HG03469 (cell line): ENCODE results near the gene FBXL13.
"Not testable (repeated sequence)": the region's sequence is repeated elsewhere in the genome, so short reads cannot be mapped to it uniquely, and the experiment has no call there.

Experiments
- ATAC-seq: cut with Tn5 transposase; IDR thresholded peaks from one replicate; pipeline ENCODE4 v1.9.1; 2021; ENCODE audit warnings: mild to moderate bottlenecking, moderate library complexity, moderate number of reproducible peaks; ENCODE audit not compliant: unreplicated experiment

The FBXL13 gene

DNA sequence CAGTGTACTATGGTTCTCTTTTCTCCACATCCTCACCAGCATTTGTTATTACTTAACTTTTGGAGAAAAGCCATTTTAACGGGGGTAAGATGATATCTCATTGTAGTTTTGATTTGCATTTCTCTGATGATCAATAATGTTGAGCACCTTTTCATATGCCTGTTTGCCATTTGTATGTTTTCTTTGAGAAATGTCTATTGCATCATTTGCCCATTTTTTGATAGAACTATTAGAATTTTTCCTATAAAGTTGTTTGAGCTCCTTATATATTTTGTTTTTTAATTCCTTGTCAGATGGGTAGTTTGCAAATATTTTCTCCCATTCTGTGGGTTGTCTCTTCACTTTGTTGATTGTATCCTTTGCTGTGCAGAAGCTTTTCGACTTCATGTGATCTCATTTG is 172.5 kb downstream of the FBXL13 start:
- not testable (repeated sequence) for ATAC-seq

DNA sequence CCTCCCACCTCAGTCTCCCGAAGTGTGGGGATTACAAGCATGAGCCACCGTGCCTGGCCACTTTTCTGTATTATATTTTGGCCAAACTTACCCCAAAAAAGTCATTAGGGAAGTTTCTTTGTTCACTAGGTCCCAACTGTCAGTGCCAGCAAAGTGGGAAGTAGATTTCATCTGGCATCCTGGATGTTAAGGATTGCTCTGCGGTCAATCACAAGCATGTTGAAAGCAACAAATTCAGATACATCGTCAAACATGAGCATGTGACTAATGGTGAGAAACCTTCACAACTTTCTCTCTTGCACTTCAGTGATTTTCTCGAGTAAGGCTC is 176.1 kb downstream of the FBXL13 start:
- ATAC-seq: no peak

DNA sequence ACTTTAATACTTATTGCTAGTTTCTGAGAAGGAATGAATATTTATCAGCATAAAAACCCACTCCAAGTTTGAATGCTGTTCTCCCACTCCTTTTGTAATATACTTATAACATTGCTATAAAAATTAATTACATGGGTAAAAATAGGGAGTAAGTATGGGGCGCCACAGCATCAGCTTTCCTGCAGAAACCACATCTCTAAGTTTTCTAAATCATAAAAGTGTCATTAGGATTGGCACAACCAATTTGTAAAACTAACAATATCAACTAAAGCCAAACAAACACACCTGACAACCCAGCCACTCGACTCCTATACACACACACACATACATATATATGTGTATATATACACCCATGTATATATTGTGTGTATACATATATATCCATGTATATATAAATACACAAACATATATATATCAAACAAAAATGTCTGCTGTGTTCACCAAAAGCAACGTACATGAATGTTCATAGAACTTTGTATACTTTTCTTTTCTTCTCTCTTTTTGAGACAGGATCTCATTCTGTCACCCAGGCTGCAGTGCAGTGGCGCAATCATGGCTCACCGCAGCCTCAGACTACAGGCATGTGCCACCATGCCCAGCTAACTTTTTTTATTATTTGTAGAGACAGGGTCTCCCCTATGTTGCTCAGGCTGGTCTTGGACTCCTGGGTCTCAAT is 176.6 kb downstream of the FBXL13 start:
- no peak for ATAC-seq

DNA sequence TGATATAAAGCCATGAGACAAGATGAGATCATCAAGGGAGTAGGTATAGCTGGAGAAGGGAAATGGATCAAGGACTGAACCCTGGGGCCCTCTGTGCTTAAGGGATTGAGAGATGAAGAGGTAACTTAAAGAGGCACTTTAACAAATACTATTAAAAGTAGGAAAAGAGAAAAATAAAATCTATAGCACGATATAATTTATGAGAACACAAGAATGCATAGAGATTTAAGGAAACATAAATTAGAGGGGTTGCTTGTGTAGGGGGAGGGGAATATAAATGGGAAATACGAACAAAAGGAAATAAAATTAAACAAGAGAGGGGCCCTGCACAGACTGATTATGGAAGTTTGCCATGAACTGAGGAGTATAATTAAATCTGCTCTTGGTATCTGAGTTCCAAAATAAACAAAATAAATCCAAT is 177.4 kb downstream of the FBXL13 start:
- ATAC-seq: no peak

DNA sequence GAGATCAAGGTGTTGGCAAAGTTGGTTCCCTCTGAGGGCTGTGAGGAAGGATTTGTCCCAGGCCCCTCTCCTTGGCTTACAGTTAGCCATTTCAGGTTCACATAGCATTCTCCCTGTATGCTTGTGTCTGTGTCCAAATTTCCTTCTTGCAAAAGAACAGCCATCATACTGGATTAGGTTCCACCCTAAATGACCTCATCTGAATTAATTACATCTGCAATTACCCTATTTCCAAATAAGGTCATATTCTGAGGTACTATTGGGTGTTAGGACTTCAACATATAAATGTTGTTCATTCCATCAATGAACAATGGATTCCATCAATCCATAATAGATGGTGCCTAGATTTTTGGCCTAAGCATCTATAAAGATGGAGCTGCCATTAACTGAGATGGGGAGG is 178.0 kb downstream of the FBXL13 start:
- ATAC-seq: no peak

DNA sequence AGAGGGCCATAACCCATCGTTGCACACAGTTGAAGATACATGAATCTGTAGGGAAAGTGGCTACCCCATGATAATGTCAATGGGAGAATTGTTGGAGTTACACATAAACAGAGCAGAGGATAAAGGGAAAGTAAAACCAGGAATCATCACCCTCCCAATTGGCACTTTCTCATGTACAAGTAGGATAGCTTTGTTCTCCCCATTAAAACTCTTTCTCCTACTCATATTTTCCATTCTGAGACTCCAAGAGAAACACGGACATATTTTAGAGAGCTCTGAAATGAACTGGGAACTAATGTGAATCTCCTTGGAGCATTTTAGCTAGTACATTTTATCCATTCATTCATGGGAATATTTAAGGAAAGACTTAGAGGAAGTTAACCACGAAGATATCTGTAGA is 179.0 kb downstream of the FBXL13 start:
- ATAC-seq: no peak

DNA sequence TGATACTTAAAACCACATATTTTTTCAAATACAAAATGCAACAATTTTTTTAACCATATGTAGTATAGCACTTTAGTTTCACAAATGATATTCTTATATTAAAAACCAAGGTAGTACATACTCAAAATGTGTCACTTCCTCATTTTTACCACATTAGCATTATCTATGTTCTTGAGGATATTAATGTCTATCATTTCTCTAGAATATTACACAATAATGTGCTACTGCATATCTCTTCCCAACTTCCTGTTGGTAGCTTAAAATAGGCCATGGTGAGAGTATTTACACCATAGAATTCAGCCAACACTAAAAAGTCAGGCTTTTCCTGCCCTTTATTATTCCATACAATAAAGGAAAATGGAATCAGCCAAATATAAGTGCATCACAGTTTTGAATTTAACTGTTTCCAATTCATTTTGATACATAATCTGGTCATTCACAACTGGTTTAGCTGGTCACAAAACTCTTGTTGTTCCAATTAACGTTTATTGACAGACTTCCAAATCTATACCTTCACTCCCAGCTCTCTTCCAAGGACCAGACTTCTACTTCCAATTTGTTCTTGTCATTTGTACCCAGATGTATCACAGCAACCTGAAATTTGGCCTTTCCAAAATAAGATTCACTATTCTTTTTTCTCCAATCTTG is 181.8 kb downstream of the FBXL13 start:
- ATAC-seq: no peak

DNA sequence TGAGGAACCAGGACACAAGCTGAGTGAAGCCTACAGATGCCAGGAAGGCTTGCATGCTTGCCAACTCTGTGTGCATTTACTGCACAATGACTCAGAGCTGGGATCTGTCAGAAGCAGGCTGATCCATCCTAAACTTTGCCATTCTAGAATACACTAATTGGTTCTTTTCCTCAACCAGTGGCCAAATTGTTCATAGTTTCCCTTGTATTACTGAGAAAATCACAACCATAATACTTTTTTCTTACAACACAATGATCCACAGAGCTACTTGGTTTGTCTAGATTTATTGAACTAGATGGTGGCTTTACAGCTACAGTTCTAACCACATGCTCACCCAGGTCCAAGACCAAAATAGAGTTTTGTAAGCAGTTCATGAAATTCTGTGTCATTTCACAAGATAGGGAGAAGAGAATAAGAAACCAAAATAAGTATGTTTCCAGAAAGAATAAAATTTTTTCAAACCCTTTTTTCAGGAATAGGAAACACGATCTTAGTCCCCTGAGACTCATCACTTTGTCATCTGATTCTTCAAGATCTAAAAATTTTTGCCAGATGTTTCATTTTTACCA is 182.8 kb downstream of the FBXL13 start:
- ATAC-seq: no peak

DNA sequence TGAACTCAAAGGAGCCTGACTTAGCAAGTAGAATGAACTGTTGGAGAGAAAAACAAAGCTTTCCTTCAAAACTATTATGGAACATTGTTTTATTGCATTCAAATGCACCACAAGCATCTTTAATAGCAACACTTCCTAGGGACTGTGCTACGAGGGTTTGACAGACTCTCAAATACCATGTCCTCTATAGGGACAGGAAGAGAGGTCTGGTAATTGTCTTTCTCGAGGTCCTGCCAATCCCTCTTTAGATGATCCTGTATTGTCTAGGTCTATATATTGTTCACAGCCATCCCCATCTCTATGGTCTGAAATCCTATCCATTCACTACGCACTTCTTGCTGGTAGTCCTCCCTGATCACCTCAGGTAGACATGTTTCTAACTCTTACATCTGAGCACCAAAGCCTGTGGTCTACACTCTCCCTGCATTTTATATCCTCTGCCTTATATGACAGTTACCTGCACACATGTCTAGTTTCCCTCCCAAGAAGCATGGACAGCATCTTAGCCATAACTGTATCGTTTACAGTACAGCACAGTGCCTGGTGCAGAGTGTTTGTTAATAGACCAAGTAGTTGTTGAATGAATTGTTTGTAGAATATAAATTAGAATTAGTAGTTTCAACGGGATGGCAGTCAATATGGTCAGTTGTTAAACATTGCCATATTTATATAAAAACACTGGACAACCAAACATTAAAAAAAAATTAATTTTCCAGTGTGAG is 183.5 kb downstream of the FBXL13 start:
- ATAC-seq: no peak

DNA sequence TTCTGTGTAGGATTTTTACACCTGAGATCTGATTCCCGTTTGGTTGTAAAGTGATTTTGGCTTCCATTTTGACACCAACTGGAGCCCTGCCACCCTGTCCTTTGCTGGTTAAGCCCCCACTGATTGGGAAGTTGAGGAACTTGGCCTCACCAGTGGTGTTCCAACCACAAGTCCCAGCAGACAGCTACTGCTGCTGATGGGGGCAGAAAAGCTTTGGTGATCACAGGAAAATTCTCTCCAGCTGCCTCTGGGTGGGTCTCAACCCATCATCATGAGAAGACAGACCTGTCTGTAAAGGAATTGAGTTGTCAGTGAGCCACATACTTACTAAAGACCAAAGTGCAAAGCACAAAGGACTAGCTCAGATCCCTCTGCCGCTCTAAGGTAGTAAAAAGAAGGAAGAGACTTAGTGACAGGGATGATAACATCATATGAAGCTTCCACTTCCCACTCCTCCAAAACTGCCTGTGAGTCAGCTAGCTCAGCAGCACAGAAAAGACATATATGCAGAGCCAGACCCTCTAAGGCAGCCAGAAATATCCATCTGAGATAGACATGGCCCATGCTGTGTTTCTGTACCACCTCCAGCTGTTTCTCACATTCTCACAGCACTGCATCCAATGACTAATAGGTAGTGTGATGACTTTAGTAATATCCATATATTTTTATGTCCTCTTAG is 184.2 kb downstream of the FBXL13 start:
- no peak for ATAC-seq

DNA sequence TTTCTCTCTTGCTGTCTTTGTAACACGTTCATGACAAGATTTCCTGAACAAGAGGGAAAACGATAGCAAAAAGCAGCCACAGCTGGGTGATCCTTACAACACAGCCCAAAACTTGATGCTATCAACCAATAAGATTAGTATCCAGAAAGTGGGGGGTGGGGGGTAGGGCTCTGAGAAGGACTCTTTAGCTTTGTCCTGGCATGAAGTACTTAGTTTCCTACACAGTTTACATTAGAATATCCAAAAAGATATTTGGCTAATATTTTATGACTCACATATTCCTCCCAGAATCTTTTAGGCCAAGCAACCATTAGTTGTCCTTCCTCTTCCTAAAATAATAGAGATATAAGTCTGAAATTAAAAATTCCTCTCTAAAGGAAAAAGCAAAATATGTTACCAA is 184.7 kb downstream of the FBXL13 start:
- no peak for ATAC-seq

DNA sequence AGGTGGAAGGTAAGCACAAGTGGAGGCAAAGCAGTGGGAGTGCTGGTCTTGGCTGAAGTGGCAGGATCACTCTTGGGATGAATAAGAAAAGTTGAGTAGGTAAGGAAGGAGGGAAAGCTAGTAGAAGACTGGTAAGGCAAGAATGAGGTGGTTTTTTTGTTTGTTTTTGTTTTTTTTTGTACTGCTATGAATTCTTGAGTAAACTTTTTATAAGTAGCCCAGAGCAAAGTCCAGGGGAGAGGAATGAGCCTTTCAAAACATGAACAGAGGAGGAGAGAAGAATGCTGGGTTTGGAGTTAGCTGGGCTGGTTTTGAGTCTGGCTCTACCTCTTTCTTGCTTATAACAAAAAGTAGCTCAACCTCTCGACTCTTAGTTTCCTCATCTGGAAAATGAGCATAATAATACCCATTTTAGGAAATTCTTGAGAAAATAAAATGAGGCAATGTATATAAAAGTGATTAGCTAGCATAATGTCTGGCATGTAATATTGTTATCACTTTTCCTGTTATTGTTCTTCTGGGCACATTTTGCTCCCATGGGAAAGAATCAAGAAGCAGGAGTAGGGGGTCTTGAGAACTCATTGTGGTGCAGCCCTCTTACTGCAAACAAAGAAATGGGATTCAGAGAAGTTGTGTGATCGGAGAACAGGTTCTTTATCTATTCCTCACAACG is 185.9 kb downstream of the FBXL13 start:
- no peak for ATAC-seq

DNA sequence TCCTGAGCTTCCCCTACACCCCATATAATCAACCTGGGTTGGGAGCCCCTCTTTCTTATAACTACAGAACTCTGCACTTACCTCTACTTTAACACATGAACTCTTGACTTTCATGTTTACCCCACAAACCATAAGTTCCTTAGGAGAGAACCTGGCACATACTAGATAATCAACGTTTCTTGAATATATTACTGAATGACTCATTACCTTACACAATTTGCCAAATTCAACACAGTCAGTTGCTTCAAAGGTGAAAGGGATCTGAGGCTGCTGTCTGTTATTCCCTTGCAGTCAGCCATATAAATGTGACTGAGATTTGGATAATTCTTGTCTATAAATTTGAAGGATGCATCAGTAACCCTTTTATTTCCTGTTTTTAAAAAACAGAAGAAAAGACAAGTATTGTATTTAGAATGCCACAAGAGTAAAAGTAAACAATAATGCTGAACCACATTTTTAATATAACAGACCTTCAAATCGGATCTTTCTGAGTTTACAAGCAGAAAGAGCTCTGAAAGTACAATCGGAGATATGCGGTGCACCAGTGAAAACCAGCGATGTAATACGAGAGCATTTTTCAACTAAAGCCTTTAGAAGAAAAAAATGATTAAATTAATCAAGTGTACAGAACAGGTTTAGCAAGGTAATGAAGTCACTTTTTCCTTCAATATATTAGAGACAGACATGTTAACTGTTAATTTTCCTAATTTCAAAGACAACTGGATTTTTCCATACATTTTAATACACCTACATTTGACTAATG is 191.3 kb downstream of the FBXL13 start:
- no peak for ATAC-seq

DNA sequence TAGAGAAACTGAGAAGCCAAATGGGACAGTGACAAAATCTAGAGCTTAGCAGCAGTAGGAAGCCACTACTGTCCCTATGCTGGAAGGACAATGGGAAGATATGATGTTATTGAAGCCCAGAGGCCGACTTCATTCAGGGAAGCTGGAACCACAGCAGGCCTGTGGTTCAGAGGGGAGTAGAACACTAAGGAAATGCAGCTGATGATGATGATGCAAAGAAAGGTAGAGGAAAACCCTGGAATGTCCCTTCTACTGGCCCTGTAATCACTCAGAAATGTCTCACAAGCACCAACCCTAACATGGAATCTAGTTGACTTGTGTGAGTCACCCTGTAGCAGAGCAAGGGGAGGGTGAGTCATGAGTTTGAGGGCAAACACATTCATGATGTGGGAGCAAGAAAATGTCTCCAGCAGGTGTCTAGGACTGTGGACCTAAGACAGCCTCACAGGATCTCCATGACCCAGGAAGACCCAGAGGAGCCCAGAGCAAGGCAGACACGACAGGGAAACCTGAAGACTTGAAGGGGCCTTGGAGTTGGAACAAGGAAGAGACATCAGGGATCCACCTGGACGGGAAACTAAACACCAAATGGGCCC is 198.8 kb downstream of the FBXL13 start:
- ATAC-seq: no peak

DNA sequence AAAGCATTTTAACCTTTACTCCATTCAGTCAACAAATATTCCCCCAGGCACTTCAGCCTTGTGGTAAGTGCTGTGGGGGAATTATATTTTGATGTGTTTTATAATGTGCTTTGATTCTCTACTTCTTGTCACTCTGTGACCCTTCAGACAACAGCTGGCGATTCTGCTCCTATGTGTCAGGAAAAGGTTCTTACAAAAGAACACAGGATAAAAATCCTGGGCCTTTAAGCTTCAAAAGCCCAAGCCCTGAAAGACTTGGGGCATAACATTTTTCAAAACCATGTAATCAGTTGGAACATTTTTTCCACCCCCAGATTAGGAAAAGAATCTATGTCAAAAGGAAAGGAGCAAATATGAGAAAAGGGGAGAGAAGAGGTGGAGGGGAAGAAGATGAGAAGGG is 199.6 kb downstream of the FBXL13 start:
- no peak for ATAC-seq

DNA sequence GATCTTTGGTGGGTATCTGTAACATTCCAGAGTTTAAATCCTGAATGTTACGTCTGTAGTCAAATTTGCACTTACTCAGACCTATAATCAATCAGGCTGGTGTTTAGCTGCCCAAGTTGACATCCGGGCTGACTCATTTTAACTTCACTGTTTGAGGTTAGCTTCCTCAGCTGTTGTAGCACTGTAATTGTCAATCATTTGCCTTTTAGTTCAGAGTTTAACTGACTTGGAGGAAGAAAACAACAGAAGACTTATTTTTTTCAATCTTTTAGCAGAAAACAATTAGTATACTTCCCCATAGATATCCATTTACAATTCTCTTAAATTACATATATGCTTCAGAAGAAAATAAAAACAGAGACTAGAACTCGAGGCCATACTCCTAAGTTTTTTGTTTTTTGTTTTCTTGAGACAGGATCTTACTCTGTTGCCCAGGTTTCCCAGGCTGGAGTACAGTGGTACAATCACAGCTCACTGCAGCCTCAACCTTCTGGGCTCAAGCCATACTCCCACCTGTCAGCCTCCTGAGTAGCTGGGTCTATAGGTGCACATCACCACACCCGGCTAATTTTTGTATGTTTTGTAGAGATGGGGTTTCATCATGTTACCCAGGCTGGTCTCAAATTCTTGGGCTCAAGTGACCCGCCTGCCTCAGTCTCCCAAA is 200.3 kb downstream of the FBXL13 start:
- peak; percentile 98 for ATAC-seq

DNA sequence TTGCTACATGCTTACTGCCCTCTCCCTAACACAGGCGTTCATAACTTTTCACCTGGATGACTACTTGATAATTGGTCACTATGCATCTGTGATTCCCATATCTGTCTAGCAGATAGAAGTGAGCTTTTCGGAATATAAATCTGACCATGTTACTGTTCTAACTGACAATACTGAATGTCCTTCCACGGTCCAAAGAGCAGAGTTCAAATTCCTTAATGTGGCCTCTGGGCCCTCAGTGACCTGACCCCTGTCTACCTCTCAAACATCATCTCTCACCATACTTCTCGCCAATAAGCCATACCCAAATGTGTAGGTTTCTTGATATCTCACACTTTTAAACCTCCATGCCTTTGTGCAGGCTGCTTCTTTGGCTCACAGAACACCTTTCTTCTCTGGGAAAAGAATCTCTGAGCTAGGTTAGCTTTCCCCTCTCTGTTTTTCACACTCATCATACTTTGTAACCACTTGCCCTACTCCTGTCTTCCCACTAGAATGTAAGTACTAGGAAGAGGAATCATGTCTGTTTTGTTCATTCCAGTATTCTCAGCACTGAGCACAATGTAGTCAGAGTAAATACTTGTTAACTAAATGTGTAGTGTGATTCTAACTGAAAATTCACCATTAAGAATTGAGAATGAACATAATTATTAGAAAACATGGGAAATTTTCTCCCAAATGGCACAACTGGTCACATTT is 201.0 kb downstream of the FBXL13 start:
- peak; percentile 11 for ATAC-seq

DNA sequence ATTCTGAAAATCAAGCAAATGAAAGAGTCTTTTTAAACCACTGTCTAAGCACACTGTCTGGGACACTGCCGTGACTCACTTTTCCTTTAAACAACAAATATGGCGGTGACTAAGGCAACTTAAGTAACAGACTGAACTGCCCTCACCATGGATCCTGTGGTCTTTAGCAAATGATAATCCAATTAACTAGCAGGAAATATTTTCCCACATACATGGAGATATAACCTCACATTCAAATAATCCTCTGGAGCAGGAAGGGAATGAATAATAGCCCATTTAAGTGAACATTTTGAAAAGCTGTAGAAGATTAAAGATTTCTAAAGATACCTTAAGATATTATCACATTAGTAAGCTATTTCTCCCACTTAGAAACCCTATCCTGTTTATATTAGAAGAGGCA is 202.1 kb downstream of the FBXL13 start:
- no peak for ATAC-seq

DNA sequence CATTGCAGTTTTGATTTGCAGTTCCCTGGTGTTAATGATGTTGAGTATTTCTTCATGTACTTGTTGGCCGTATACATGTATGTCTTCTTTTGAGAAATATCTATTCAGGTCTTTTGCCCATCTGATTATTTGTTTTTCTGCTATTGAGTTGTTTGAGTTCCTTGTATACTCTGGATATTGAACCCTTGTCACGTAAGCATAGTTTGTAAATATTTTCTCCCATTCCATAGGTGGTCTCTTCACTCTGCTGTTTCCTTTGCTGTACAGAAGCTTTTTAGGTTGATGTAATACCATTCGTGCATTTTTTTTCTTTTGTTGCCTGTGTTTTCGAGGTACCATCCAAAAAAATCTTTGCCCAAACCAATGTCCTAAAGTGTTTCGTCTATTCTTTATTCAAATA is 205.4 kb downstream of the FBXL13 start:
- ATAC-seq: no peak
